IMR-90 (cell line): Measurements from ENCODE around the gene SNRNP200. TPM values are rescaled to one million over a fixed set of nuclear protein-coding genes. Genes with fewer than 3 reads are reported as not detected.
A peak's percentile ranks its signal among the peaks of the same experiment; 100 is the strongest.
"Not testable (repeated sequence)": the region's sequence is repeated elsewhere in the genome, so short reads cannot be mapped to it uniquely, and the experiment has no call there.

ENCODE experiments used
- ATAC-seq: fragments of 200-7000 bp; cut with Tn5 transposase; 2 replicates; pipeline ENCODE4 v1.9.1; 2020; ENCODE audit warnings: low read depth, mild to moderate bottlenecking, moderate library complexity
- BruUV-seq: library from RNA; stranded (reverse); fragments of 400-500 nt; replicated peaks from 2 replicates; lab custom pipeline; 2021; lab: Mats Ljungman, UMichigan
- CTCF ChIA-PET: fragments of 300-600 bp; formaldehyde crosslinking; extraction: SDS; loops from one replicate; lab custom pipeline; 2021; ENCODE audit warnings: antibody characterized with exemption; lab: Yijun Ruan, JAX
- POLR2A ChIA-PET: fragments of 300-600 bp; sonication (Branson Sonifier 250); formaldehyde crosslinking; loops from one replicate; lab custom pipeline; 2022; ENCODE audit warnings: antibody characterized with exemption; ENCODE audit not compliant: unreplicated experiment; lab: Charles Lee
- DNase-seq: peaks from one replicate; pipeline ENCODE4 v3.0.0; 2013
- H2AFZ ChIP-seq: replicated peaks from 2 replicates; pipeline ENCODE3; 2013; ENCODE audit warnings: low read length, mild to moderate bottlenecking; ENCODE audit not compliant: poor library complexity
- H2AK5ac ChIP-seq: 2 replicates; pipeline ENCODE4 v1.6.1; 2013; ENCODE audit warnings: low read depth, low read length, inconsistent platforms
- H2AK9ac ChIP-seq: replicated peaks from 2 replicates; pipeline ENCODE3; 2013; ENCODE audit warnings: mild to moderate bottlenecking, low read depth, low read length, moderate library complexity; ENCODE audit not compliant: poor library complexity
- H2BK120ac ChIP-seq: 2 replicates; pipeline ENCODE4 v1.6.1; 2013; ENCODE audit warnings: low read depth, low read length, inconsistent platforms
- H2BK15ac ChIP-seq: 3 replicates; pipeline ENCODE4 v1.6.1; 2013; ENCODE audit warnings: low read depth, low read length, inconsistent platforms
- H2BK20ac ChIP-seq: 2 replicates; pipeline ENCODE4 v1.6.1; 2013; ENCODE audit warnings: low read depth, mild to moderate bottlenecking, inconsistent platforms, low read length, moderate library complexity
- H2BK5ac ChIP-seq: 2 replicates; pipeline ENCODE4 v1.6.1; 2013; ENCODE audit warnings: mild to moderate bottlenecking, low read depth, low read length, inconsistent platforms; ENCODE audit not compliant: poor library complexity, severe bottlenecking
- H3K14ac ChIP-seq: replicated peaks from 2 replicates; pipeline ENCODE4 v1.6.1; 2013; ENCODE audit warnings: low read depth, low read length, inconsistent platforms
- H3K18ac ChIP-seq: 2 replicates; pipeline ENCODE4 v1.6.1; 2013; ENCODE audit warnings: low read depth, low read length, control low read depth
- H3K23ac ChIP-seq: 2 replicates; pipeline ENCODE4 v1.6.1; 2013; ENCODE audit warnings: low read depth, low read length, inconsistent platforms
- H3K27ac ChIP-seq: 2 replicates; pipeline ENCODE4 v1.5.1; 2013; ENCODE audit warnings: mild to moderate bottlenecking, control low read depth, low read length; ENCODE audit not compliant: insufficient read depth
- H3K27me3 ChIP-seq: 2 replicates; pipeline ENCODE4 v1.6.1; 2013; ENCODE audit warnings: low read length; ENCODE audit not compliant: control insufficient read depth, insufficient read depth
- H3K36me3 ChIP-seq: 2 replicates; pipeline ENCODE4 v1.6.1; 2013; ENCODE audit warnings: low read length, mixed read lengths; ENCODE audit not compliant: control insufficient read depth, insufficient read depth
- H3K4ac ChIP-seq: 2 replicates; pipeline ENCODE4 v1.6.1; 2013; ENCODE audit warnings: low read depth, low read length, inconsistent platforms
- H3K4me1 ChIP-seq: 2 replicates; pipeline ENCODE4 v1.6.1; 2013; ENCODE audit warnings: low read length, mixed read lengths; ENCODE audit not compliant: control insufficient read depth, insufficient read depth
- H3K4me2 ChIP-seq: 2 replicates; pipeline ENCODE4 v1.6.1; 2013; ENCODE audit warnings: low read depth, mild to moderate bottlenecking, control low read depth, low read length, moderate library complexity
- H3K4me3 ChIP-seq: 2 replicates; pipeline ENCODE4 v1.5.1; 2013; ENCODE audit warnings: low read depth, mild to moderate bottlenecking, control low read depth, low read length, moderate library complexity; ENCODE audit not compliant: insufficient read depth
- H3K56ac ChIP-seq: 2 replicates; pipeline ENCODE4 v1.6.1; 2013; ENCODE audit warnings: low read length, inconsistent platforms; ENCODE audit not compliant: insufficient read depth; ENCODE audit errors: extremely low read depth
- H3K79me1 ChIP-seq, 2 experiments: 2 replicates each; pipeline ENCODE4 v1.6.1; 2013; ENCODE audit warnings: low read length in 2 of 2, inconsistent platforms in 1 of 2, low read depth in 1 of 2
- H3K9ac ChIP-seq: 2 replicates; pipeline ENCODE4 v1.6.1; 2013; ENCODE audit warnings: low read depth, low read length, control low read depth
- H3K9me1 ChIP-seq: 2 replicates; pipeline ENCODE4 v1.6.1; 2013; ENCODE audit warnings: low read length, inconsistent platforms; ENCODE audit not compliant: insufficient read depth
- H3K9me3 ChIP-seq: 2 replicates; pipeline ENCODE4 v1.6.1; 2013; ENCODE audit warnings: low read length; ENCODE audit not compliant: control insufficient read depth, insufficient read depth
- H4K20me1 ChIP-seq: 2 replicates; pipeline ENCODE4 v1.6.1; 2013; ENCODE audit warnings: low read length, inconsistent platforms; ENCODE audit not compliant: insufficient read depth
- H4K5ac ChIP-seq: 2 replicates; pipeline ENCODE4 v1.6.1; 2013; ENCODE audit warnings: mild to moderate bottlenecking, low read depth, low read length, control low read depth
- H4K8ac ChIP-seq, 2 experiments: 2 replicates each; pipeline ENCODE4 v1.6.1; 2013; ENCODE audit warnings: low read depth in 2 of 2, low read length in 2 of 2, control low read depth in 1 of 2, inconsistent platforms in 1 of 2
- H4K91ac ChIP-seq: 2 replicates; pipeline ENCODE4 v1.6.1; 2013; ENCODE audit warnings: low read depth, low read length, inconsistent platforms; ENCODE audit not compliant: insufficient read depth
- MAZ ChIP-seq: IDR thresholded peaks from 2 replicates; pipeline ENCODE4 v1.6.1; 2012; ENCODE audit warnings: low read depth, mild to moderate bottlenecking, low read length, improper control_type of control experiment, moderate library complexity, borderline replicate concordance
- USF2 ChIP-seq: fragments of 150-350 bp; IDR thresholded peaks from 2 replicates; pipeline ENCODE4 v1.6.1; 2017; ENCODE audit warnings: mild to moderate bottlenecking, antibody characterized with exemption, low read length, low read depth
- WGBS, 2 experiments: methylation state at CpG; one replicate each; pipeline versions ENCODE4 v1.1.5 to v1.1.7; 2013; ENCODE audit warnings: missing lambda C conversion rate in 2 of 2; ENCODE audit not compliant: insufficient read length in 1 of 2; ENCODE audit errors: extremely low coverage in 2 of 2; 5-methylcytosine and 5-hydroxymethylcytosine counted together
- dilution Hi-C: fragments of 300-500 bp; cut with HindIII; formaldehyde crosslinking; loops from one replicate; pipeline ENCODE4 v1.14.3; 2018; ENCODE audit warnings: low sequenced_read_pairs; ENCODE audit not compliant: unreplicated experiment
- in situ Hi-C: fragments of 300-500 bp; cut with MboI; formaldehyde crosslinking; loops from 3 replicates; pipeline ENCODE4 v1.14.3; 2019; ENCODE audit warnings: low sequenced_read_pairs, inconsistent platforms, mixed read lengths
- intact Hi-C: fragments of 100-400 bp; cut with micrococcal nuclease; formaldehyde crosslinking; loops from 2 replicates; pipeline ENCODE4 v1.10.0; 2022
- polyA plus RNA-seq, 3 experiments: library from polyadenylated mRNA; depleted of rRNA; stranded (reverse); fragments of >200 nt; gene quantifications; 2 replicates each; pipeline ENCODE4 v1.2.3, GENCODE V29; 2012; ENCODE audit warnings: low replicate concordance in 1 of 3
- total RNA-seq: library from RNA; depleted of rRNA; stranded (reverse); fragments of >200 nt; gene quantifications from 2 replicates; pipeline ENCODE4 v1.2.3, GENCODE V29; 2012

Gene SNRNP200
- total and polyA plus RNA-seq, 2 of the 4 experiments (the other 2 are of a cell fraction): 44.1 to 108 TPM

DNA sequence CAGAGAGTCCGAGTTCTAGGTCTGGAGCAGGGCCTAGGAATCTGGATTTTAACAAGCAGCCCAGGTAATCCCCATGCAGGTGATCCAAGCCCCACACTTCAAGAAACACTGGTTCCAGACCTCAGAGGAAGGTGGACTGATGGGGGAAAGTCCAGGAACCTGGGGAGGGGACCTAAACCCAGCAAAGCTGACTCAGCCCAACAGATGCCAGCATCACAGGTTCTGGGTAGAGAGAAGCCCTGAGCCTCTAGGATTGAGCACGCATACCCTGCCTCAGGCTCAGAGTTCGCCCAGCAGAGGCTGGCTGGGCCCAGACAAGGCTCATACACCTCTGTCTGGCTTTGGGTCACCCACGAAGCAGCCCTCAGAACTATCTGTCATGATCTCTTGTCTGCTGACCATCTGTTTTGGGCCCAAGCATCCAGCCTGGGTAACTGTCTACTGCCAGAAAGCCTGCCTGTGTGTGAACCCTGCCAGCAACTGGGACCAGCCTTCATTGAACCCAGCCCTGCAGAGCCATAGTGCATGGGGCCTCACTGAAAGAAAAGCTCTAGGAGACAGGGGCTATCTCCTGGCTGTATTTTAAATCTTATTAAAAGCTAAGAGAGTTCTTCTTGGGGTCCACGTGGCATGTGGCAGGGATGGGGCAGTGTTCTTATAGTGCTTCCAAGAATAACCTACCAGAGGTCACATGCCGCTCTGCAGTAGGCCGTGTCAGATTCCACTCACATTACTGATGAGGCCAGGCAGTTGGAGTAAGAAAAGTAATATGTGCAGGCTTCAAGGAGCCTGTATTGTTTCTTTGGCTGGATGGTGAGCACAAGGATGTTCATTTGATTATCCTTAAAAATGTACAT is 47.0 kb downstream of the SNRNP200 start:
- TF ChIP-seq MAZ (no peak), USF2 (peak; percentile 37; the same call in 1 of the 2 replicates)
- no peak overlapping the region for H3K4me3 ChIP-seq
- no peak overlapping the region for H3K18ac ChIP-seq
- dilution Hi-C loops: no loop called here
- H4K20me1 ChIP-seq: peaks cover 37% of the 10 kb centered on the region
- H3K56ac ChIP-seq: no peak overlapping the region
- H3K9me1 ChIP-seq: peaks cover 19% of the 10 kb centered on the region
- no peak overlapping the region for H2BK5ac ChIP-seq
- peak overlapping the region; percentile 5; the same call in 1 of the 2 replicates for H3K4ac ChIP-seq
- H3K23ac ChIP-seq: no peak overlapping the region
- H3K9me3 ChIP-seq: no peaks in the 10 kb centered on the region
- 87% methylated on average over 4 of the region's 7 CpGs; no CpG with 5 or more reads in 1 of the 2 experiments for WGBS, 2 experiments
- H2BK15ac ChIP-seq: no peak overlapping the region
- ATAC-seq: no peak
- no peak overlapping the region for H4K8ac ChIP-seq
- CTCF ChIA-PET: no interaction called here
- BruUV-seq: no TSS peak
- H2AK5ac ChIP-seq: peak overlapping the region; percentile 23; the same call in 1 of the 2 replicates
- no peaks in the 10 kb centered on the region for H3K27me3 ChIP-seq
- H4K91ac ChIP-seq: no peak overlapping the region; the same call in 1 of the 2 replicates
- in situ Hi-C loops: loop anchor here (25.0 kb wide), 1 partner anchor 246 kb away; no protein-coding TSS in a partner anchor
- no peak overlapping the region for H3K14ac ChIP-seq
- no peak overlapping the region for H2AFZ ChIP-seq
- no peak overlapping the region for H4K5ac ChIP-seq
- no peak overlapping the region for H2BK120ac ChIP-seq
- POLR2A ChIA-PET: no interaction called here
- H3K9ac ChIP-seq: no peak overlapping the region
- peaks cover 33 to 68% of the 10 kb centered on the region in 2 experiments for H3K79me1 ChIP-seq
- peak overlapping the region; percentile 23 for H2AK9ac ChIP-seq
- no peak overlapping the region for H2BK20ac ChIP-seq
- H3K4me2 ChIP-seq: no peak overlapping the region
- H3K36me3 ChIP-seq: peaks cover 23% of the 10 kb centered on the region
- no peak overlapping the region for H3K27ac ChIP-seq
- DNase-seq: no peak
- intact Hi-C loops: no loop called here
- H3K4me1 ChIP-seq: peaks cover 21% of the 10 kb centered on the region

GRCh38 chr2:96257744-96258143 is 47.6 kb downstream of the SNRNP200 start:
- H4K20me1 ChIP-seq: peaks cover 37% of the 10 kb centered on the region
- H2BK120ac ChIP-seq, H2AK5ac ChIP-seq, H3K4me2 ChIP-seq, H3K27me3 ChIP-seq, H3K4me3 ChIP-seq, H3K14ac ChIP-seq, H2BK15ac ChIP-seq, H2AFZ ChIP-seq, H4K91ac ChIP-seq, H3K56ac ChIP-seq, H3K9me3 ChIP-seq, dilution Hi-C loops, H3K18ac ChIP-seq, BruUV-seq, DNase-seq, H3K27ac ChIP-seq, intact Hi-C loops, ATAC-seq, H3K4ac ChIP-seq, H3K9ac ChIP-seq, H2BK20ac ChIP-seq, H2BK5ac ChIP-seq, H3K23ac ChIP-seq, H4K5ac ChIP-seq, H4K8ac ChIP-seq, POLR2A ChIA-PET: not testable (repeated sequence)
- in situ Hi-C loops: loop anchor here (25.0 kb wide), 1 partner anchor 245 kb away; no protein-coding TSS in a partner anchor
- WGBS, 2 experiments: no CpG with 5 or more reads among the region's 3 CpGs
- peak overlapping the region; percentile 23 for H2AK9ac ChIP-seq
- peaks cover 19% of the 10 kb centered on the region for H3K9me1 ChIP-seq
- CTCF ChIA-PET: interaction anchor here (0.6 kb wide), 1 partner anchor 9 kb away, joined by 3 read pairs; no protein-coding TSS in a partner anchor
- H3K36me3 ChIP-seq: peaks cover 28% of the 10 kb centered on the region
- peaks cover 21% of the 10 kb centered on the region for H3K4me1 ChIP-seq
- peaks cover 33 to 67% of the 10 kb centered on the region in 2 experiments for H3K79me1 ChIP-seq
